Stimulated activated CD4-positive, alpha-beta T cell treated with anti-CD3 and anti-CD28 coated beads, Interleukin-1b, Interleukin-23, amount 100 ng/mL, for 4 hours (primary cell): Measurements from ENCODE around the gene FRMPD1.
"Not testable (repeated sequence)": the region's sequence is repeated elsewhere in the genome, so short reads cannot be mapped to it uniquely, and the experiment has no call there.

ENCODE experiments used
- DNase-seq, 2 donors: peaks; one replicate each; pipeline ENCODE4 v3.0.0-alpha.2; 2020; ENCODE audit warnings: low read depth in 2 of 2

FRMPD1 gene

GRCh38 chr9:37740631-37741328 is 90.0 kb downstream of the FRMPD1 start:
- DNase-seq = no peak

- no peak for DNase-seq
These were observed 95.2 kb downstream of the FRMPD1 start for GRCh38 chr9:37745970-37746369.

DNA sequence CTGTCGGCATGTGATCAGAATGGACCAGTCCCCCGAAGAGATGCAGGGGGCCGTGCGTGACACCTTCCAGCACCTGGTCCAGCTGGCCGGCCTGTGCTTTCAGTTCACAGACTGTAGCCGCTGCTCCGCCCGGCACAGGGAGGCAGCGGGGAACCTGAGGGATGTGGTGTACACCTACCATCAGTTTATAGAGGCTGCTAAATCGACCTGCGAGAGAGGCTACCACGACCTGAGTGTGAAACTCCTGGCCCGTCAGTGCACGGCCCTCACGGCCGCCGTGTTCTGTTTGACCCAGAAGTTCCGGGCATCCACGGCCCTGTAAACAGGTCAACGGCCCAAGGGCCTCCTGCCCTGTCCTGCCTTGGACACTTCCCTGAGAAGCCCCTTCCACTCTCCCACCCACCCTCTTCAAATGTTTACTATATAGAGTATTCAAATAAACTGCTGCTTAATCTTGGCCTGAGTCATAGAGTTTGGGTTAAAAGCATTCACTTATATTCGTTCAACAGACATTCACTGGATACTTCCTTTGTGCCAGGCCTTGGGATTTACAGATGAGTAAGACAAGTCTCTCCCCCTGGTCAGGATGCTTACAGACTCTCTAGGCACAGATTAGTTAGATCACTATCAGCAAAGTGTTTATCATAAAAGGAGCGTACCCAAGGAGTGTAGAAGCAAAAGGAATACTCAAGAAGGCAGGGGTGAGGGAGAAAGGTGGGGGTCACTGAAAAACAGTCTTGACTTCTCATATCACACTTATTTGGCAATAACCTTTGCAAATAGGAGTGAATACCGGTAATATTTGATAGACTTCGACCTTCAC is 95.9 kb downstream of the FRMPD1 start:
- DNase-seq = no peak

- peak; percentile 24 to 30 for DNase-seq
These were observed 96.6 kb downstream of the FRMPD1 start for GRCh38 chr9:37747271-37747753.

DNA sequence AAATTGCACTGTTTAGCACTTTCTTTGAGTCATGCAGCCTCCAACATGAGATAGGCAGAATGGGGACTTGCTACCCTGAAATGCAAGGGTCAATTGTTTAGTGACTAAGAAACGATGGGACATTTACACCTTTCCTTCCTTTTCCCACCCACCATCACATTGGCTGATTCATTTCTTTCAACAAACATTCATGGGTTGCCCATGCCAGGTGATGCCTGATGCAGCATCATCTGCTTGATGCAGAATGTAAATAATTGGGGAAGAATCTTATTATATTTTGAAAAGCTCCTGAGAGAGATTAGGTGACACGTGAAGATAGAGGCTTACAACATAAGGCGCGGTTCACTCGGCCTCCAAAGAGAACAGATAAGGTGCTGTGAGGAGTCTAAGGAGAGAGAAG is 98.4 kb downstream of the FRMPD1 start:
- DNase-seq = no peak

DNA sequence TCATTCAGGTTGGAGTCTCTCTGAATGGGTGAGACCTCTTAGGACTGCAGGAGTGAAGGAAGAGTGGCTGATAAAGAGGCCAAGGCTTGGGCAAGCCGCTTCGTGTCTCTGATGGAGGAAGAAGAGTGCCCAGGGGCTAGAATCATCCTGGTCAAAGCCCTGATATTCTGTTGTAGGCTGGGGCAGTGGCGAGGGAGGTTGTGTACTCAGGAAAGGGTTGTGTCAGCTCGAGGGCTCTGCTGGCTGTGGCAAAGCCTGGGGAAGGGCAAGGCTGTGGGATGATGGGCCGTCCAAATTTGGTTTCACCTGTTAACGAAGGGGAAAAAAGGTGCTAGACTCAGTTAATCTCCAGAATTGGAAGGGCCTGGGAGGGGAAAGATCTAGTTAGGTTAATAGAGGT is 100.4 kb downstream of the FRMPD1 start:
- DNase-seq = no peak

GRCh38 chr9:37751704-37752103 is 101.0 kb downstream of the FRMPD1 start:
- not testable (repeated sequence) for DNase-seq

- not testable (repeated sequence) for DNase-seq
These were observed 101.4 kb downstream of the FRMPD1 start for GRCh38 chr9:37752112-37752511.

DNA sequence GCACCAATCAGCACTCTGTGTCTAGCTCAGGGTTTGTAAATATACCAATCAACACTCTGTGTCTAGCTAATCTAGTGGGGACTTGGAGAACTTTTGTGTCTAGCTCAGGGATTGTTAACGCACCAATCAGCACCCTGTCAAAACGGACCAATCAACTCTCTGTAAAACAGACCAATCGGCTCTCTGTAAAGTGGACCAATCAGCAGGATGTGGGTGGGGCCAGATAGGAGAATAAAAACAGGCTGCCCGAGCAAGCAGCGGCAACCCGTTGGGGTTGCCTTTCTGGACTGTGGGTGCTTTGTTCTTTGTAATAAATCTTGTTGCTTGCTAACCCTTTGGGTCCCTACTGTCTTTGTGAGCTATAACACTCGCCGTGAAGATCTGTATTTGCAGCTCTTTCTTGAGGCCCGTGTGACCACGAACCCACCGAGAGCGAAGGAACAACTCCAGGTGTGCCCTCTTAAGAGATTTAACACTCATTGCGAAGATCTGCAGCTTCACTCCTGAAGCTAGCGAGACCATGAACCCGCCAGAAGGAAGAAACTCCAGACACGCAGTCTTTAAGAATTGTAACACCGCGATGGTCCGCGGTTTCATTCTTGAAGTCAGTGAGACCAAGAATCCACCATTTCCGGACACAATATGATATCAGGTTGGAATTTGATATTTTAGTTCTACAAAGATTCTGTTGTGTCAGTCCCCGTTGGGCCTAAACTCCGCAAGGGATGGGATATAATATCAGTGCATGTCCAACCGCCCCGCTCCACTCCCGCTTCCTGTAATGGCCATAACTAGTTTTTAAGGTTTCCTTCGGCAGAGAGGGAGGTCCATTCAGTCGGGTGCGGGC is 102.1 kb downstream of the FRMPD1 start:
- no peak for DNase-seq

DNA sequence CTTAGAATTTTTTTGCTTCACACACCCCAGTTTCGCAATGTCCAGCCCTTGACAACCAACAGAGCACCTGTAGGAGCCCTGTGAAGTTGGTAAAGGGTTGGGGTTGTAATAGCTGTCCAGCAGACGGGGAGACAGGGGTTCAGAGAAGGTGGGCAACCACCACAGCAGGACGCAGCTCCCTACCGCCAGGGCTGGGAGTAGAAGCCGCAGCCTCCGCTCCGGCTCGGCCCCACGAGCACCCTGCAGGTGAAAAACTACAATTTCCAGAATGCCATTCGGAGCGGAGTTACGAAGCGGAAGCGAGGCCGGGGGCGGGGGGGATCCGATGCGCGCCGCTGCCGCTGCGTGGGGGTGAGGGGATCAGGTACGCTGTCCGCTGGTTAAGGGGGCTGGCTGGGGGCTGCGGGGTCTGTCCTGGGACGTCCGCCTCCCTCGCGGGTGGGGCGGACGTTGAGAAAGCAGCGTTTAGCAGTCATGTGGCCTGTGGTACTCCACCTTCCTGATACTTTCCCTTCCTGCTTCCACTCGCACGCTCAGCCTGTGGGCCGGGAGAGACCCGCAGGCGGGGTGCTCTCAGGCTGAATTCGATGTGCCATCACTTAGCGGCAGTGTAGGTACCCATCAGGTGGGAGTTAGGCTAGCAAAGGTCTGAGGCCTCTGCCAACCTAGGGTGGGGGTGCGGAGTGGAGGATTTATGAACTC is 102.9 kb downstream of the FRMPD1 start, which contains the start of gene TRMT10B:
Gene TRMT10B, plus strand, starts transcription at position 317 of the 702 bp plus-strand sequence. CDS start 8,127 bp downstream, outside the sequence.
- DNase-seq = peak; percentile 67 to 73

- DNase-seq = no peak
These were observed 108.0 kb downstream of the FRMPD1 start for GRCh38 chr9:37758747-37759146.

- DNase-seq = no peak
These were observed 109.8 kb downstream of the FRMPD1 start for GRCh38 chr9:37760416-37761161.

- DNase-seq = no peak
These were observed 110.8 kb downstream of the FRMPD1 start for GRCh38 chr9:37761511-37761910.

GRCh38 chr9:37765263-37765662 is 114.5 kb downstream of the FRMPD1 start:
- not testable (repeated sequence) for DNase-seq

DNA sequence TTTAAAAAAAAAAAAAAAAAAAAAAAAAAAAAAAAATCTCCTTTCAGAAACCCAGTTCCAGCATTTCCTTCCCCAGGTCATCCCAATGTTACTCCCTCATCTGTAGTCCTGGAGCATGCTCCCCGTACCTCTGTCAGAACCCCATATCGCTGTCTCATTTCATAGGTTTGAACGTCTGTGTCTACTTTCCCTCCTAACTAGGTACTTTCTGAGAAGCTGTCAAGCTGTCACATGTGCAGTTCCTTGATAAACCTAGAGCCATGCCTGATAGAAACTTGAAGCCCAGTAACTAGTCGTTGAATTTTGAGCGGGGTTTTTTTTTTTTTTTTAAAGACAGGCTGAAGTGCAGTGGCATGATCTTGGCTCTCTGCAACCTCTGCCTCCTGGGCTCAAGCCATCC is 118.6 kb downstream of the FRMPD1 start:
- DNase-seq = no peak

GRCh38 chr9:37769995-37770394 is 119.2 kb downstream of the FRMPD1 start:
- DNase-seq = no peak

DNA sequence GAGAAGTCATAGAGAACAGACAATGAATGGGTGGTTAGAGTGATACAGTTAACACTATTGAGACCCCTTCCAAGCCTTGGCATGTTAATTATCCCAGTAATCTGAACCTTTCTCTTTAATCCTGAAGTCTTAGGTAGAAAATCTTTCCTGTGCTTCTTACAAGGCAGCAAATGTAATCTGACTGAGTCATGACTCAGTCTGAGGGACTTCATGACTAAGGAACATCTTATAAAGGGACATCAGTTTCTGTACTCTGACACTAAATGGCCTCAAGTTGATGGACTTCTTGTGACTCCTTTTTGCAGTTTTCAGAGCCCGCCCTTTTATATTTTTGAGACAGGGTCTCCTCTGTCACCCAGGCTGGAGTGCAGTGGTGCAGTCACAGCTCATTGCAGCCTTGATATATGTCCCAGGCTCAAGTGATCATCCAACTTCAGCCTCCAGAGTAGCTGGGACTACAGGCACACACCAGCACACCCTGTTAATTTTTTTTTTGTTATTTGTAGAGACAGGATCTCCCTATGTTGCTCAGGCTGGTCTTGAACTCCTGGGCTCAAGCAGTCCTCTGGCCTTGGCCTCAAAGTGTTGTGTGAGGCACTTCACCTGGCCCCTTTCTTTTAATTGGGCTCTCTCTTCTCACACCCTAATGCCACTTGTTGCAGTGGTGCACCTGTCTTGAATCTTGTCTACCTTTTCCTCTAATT is 124.6 kb downstream of the FRMPD1 start:
- no peak for DNase-seq

DNA sequence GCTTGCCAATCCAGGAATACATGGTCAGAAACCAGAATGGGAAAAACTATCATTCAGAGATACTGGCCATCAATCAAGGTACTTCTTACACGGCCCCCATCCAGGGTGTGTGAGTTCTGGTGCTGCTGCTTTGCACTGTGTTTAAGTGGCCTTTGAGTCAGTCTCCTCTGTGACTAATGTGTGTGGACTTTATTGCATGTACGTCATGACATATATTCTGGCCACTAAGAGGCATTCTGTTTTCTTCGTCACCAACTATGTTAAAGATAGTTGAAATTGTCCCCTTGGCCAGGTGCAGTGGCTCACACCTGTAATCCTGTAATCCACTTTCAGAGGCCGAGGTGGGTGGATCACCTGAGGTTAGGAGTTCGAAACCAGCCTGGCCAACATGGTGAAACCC is 125.6 kb downstream of the FRMPD1 start:
- DNase-seq = no peak

DNA sequence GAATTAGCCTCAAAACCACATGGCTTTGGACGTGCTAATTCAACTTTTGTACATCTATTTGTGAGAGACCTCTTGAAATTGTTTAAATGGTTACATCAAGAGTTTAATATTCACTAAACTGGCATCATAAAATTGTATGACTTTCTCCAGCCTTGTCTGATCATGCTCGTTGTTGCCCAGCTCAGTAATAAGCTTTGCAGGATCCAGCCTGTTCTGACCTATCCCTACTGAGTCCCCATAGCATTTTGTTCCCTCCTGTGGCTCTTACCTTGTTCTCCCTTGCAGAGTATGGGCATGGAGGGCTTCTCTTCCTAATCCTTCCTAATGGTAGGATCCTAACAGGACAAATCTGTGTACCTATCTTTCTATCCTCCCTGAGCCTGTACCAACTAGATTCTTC is 127.8 kb downstream of the FRMPD1 start:
- no peak for DNase-seq

DNA sequence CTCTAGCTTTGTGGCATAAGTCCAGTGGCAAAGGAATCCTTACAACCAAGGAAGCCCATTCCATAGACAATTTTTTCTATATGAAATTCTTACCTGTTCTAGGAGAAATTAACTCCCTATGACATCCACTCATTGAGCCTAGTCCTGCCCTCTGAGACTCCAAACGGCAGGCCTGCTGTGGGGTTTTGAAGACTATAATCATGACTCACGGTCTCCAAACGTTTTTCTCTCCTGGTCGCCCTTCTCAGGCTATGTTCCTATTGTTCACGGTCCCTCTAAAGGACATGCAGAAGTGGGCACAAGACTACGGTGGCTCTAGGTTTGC is 133.5 kb downstream of the FRMPD1 start:
- DNase-seq = no peak
